GM18517 (cell line): ENCODE results near the gene TTLL3.

Experiments used
- ATAC-seq: cut with Tn5 transposase; IDR thresholded peaks from one replicate; pipeline ENCODE4 v1.9.1; 2021; ENCODE audit warnings: mild to moderate bottlenecking, moderate library complexity; ENCODE audit not compliant: unreplicated experiment

Gene TTLL3

GRCh38 chr3:9804996-9805395 is 5.1 kb upstream of the TTLL3 start:
- no peak for ATAC-seq

GRCh38 chr3:9806137-9806536 is 3.9 kb upstream of the TTLL3 start:
- ATAC-seq: no peak

- no peak for ATAC-seq
Measured at GRCh38 chr3:9806688-9807589, 3.1 kb upstream of the TTLL3 start.

- no peak for ATAC-seq
Measured at GRCh38 chr3:9807981-9808344, 2.1 kb upstream of the TTLL3 start.

GRCh38 chr3:9808345-9809037 is 1.6 kb upstream of the TTLL3 start:
- ATAC-seq: peak; percentile 50

GRCh38 chr3:9809239-9809614 is 835 bp upstream of the TTLL3 start:
- ATAC-seq: no peak

- ATAC-seq: no peak
Measured at GRCh38 chr3:9810433-9810770, 340 bp downstream of the TTLL3 start.

- ATAC-seq: no peak
Measured at GRCh38 chr3:9810846-9811245, 784 bp downstream of the TTLL3 start.

GRCh38 chr3:9812870-9813483 is 2.9 kb downstream of the TTLL3 start:
- ATAC-seq: no peak

- ATAC-seq: no peak
Measured at GRCh38 chr3:9815986-9816385, 5.9 kb downstream of the TTLL3 start.

- ATAC-seq: no peak
Measured at GRCh38 chr3:9817436-9817835, 7.4 kb downstream of the TTLL3 start.

- no peak for ATAC-seq
Measured at GRCh38 chr3:9818666-9819335, 8.7 kb downstream of the TTLL3 start.

GRCh38 chr3:9820543-9820942 is 10.5 kb downstream of the TTLL3 start:
- no peak for ATAC-seq

GRCh38 chr3:9820946-9821345 is 10.9 kb downstream of the TTLL3 start:
- ATAC-seq: no peak

GRCh38 chr3:9825451-9826040 is 15.5 kb downstream of the TTLL3 start:
- no peak for ATAC-seq

- ATAC-seq: no peak
Measured at GRCh38 chr3:9826815-9827573, 16.9 kb downstream of the TTLL3 start.

- ATAC-seq: no peak
Measured at GRCh38 chr3:9828801-9829755, 19.0 kb downstream of the TTLL3 start.

GRCh38 chr3:9831253-9831652 is 21.2 kb downstream of the TTLL3 start:
- no peak for ATAC-seq

- ATAC-seq: no peak
Measured at GRCh38 chr3:9833078-9833477, 23.0 kb downstream of the TTLL3 start.
